ENCODE data around the gene PEMT. TPM values are rescaled to one million over a fixed set of nuclear protein-coding genes. Genes with fewer than 3 reads are reported as not detected.

The PEMT gene
- total and polyA plus RNA-seq, 2 donors (not counting 1 experiment from before 2014, with no cell fraction given): 10.7 to 20.3 TPM

DNA sequence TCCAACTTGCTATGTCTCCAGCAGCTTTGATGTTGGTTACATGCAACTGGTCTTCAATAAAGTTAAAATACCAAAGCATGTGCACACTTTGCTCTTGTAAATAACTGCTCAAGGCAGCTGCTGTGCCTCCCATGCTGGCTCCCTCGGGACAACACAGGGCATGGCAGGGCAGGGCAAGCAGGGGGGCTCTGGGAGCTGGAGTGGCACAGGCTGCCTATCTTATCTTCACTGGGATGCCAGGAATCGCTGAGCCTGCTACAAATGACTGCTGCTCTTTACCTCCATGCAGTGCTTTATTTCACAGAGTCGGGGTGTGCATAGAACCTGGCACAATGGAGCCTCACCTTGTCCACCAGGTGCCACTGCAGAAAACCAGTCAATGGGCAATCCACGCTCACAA lies 21.8 kb downstream of the PEMT start:
- H3K27ac Mint-ChIP-seq: no peak overlapping the region
- no peaks in the 10 kb centered on the region for H3K4me1 Mint-ChIP-seq
- H2AFZ ChIP-seq (ENCODE audit: insufficient read depth, low read depth, low read length, poor library complexity, severe bottlenecking): no peak overlapping the region
- DNase-seq (no peak), ATAC-seq (ENCODE audit: low read depth) (no peak)
- H3K27ac ChIP-seq (ENCODE audit: low read length in 2 of 2): no peak overlapping the region
- ChIA-PET CTCF (interaction anchor here (0.9 to 1.2 kb wide), 2 partner anchors 44 to 73 kb away, joined by 3 read pairs; no protein-coding TSS in a partner anchor), POLR2A (no interaction called here)
- no peaks in the 10 kb centered on the region for H3K9me3 Mint-ChIP-seq (ENCODE audit: insufficient read depth)
- no peak for TF ChIP-seq EZH2 (IDR thresholded peaks at IDR 0.05; ENCODE audit: borderline replicate concordance, insufficient read depth, low read depth, low read length, poor library complexity, severe bottlenecking)
- TF ChIP-seq, protein P1, sequence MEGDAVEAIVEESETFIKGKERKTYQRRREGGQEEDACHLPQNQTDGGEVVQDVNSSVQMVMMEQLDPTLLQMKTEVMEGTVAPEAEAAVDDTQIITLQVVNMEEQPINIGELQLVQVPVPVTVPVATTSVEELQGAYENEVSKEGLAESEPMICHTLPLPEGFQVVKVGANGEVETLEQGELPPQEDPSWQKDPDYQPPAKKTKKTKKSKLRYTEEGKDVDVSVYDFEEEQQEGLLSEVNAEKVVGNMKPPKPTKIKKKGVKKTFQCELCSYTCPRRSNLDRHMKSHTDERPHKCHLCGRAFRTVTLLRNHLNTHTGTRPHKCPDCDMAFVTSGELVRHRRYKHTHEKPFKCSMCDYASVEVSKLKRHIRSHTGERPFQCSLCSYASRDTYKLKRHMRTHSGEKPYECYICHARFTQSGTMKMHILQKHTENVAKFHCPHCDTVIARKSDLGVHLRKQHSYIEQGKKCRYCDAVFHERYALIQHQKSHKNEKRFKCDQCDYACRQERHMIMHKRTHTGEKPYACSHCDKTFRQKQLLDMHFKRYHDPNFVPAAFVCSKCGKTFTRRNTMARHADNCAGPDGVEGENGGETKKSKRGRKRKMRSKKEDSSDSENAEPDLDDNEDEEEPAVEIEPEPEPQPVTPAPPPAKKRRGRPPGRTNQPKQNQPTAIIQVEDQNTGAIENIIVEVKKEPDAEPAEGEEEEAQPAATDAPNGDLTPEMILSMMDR (IDR thresholded peaks at IDR 0.05): no peak
- 94% methylated on average over 4 of the region's 4 CpGs for WGBS (ENCODE audit: insufficient coverage)
- no peak overlapping the region for H3K9ac ChIP-seq (ENCODE audit: low read length)
- H3K4me3 Mint-ChIP-seq: no peak overlapping the region
- no peaks in the 10 kb centered on the region for H3K36me3 ChIP-seq (replicated peaks in 1 of 2; ENCODE audit: control extremely low read depth in 1 of 2, control insufficient read depth in 1 of 2, extremely low read depth in 1 of 2, insufficient read depth in 2 of 2, low read length in 1 of 2)
- H3K9me3 ChIP-seq (ENCODE audit: control extremely low read depth in 1 of 3, control insufficient read depth in 2 of 3, insufficient read depth in 1 of 3, low read length in 2 of 3): no peaks in the 10 kb centered on the region
- H4K20me1 ChIP-seq (ENCODE audit: control insufficient read depth, insufficient read depth, low read length, poor library complexity, severe bottlenecking): no peaks in the 10 kb centered on the region
- intact Hi-C loops (cut with micrococcal nuclease): loop anchor here (2.0 kb wide), 1 partner anchor 73 kb away; the partner anchor contains the start of gene RASD1
- H3K4me2 ChIP-seq (replicated peaks; ENCODE audit: low read depth, low read length, poor library complexity, severe bottlenecking): no peak overlapping the region
- H3K4me1 ChIP-seq (ENCODE audit: control insufficient read depth in 2 of 2, insufficient read depth in 2 of 2, low read length in 2 of 2): no peaks in the 10 kb centered on the region
- H3K27me3 Mint-ChIP-seq: no peaks in the 10 kb centered on the region
- no peaks in the 10 kb centered on the region for H3K79me2 ChIP-seq (ENCODE audit: control insufficient read depth, insufficient read depth, low read length)
- no peaks in the 10 kb centered on the region for H3K27me3 ChIP-seq (replicated peaks in 1 of 4; ENCODE audit: control extremely low read depth in 1 of 4, control insufficient read depth in 3 of 4, insufficient read depth in 4 of 4, low read length in 3 of 4)
- no peak overlapping the region for H3K4me3 ChIP-seq (ENCODE audit: control extremely low read depth in 1 of 5, extremely low read depth in 1 of 5, insufficient read depth in 1 of 5, low read depth in 2 of 5, low read length in 4 of 5)

DNA sequence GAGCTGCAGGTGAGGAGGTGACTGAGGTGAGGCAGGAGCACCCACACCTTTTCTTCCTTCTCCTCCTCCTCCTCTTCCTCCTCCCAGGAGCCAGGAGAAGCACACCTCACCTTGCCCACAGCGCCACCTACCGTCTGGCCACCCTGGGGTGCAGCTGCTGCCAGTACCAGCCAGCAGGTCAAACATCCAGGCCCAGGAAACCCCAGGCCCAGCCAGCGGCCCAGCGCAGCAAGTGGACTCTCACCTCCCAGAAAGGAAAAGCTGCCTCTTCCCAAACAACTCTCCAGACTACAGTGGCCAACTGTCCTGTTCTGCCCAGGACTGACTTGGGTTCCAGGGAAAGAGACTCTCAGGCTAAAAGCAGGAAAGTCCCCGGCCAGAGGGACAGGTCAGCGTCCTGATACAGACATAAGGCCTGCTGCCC lies 22.7 kb downstream of the PEMT start:
- Mint-ChIP-seq H3K27ac (no peak overlapping the region), H3K27me3 (no peaks in the 10 kb centered on the region), H3K4me1 (no peaks in the 10 kb centered on the region), H3K9me3 (ENCODE audit: insufficient read depth) (no peaks in the 10 kb centered on the region), H3K4me3 (no peak overlapping the region)
- TF ChIP-seq, protein P1 (IDR thresholded peaks at IDR 0.05): peak; percentile 45
- TF ChIP-seq EZH2 (IDR thresholded peaks at IDR 0.05; ENCODE audit: borderline replicate concordance, insufficient read depth, low read depth, low read length, poor library complexity, severe bottlenecking): no peak
- intact Hi-C loops (cut with micrococcal nuclease): loop anchor here (2.0 kb wide), 1 partner anchor 72 kb away; the partner anchor contains the start of gene RASD1
- no peaks in the 10 kb centered on the region for H4K20me1 ChIP-seq (ENCODE audit: control insufficient read depth, insufficient read depth, low read length, poor library complexity, severe bottlenecking)
- ChIA-PET CTCF (interaction anchor here (1.2 to 1.5 kb wide), 3 partner anchors 72 to 213 kb away, joined by 3 to 7 read pairs (median 4); no protein-coding TSS in a partner anchor), POLR2A (no interaction called here)
- peak; percentile 30 for DNase-seq
- H3K4me1 ChIP-seq (ENCODE audit: control insufficient read depth in 2 of 2, insufficient read depth in 2 of 2, low read length in 2 of 2): no peaks in the 10 kb centered on the region
- H3K27ac ChIP-seq (ENCODE audit: low read length in 2 of 2): no peak overlapping the region
- H3K79me2 ChIP-seq (ENCODE audit: control insufficient read depth, insufficient read depth, low read length): no peaks in the 10 kb centered on the region
- no peak overlapping the region for H3K4me2 ChIP-seq (replicated peaks; ENCODE audit: low read depth, low read length, poor library complexity, severe bottlenecking)
- no peak overlapping the region for H3K4me3 ChIP-seq (ENCODE audit: control extremely low read depth in 1 of 5, extremely low read depth in 1 of 5, insufficient read depth in 1 of 5, low read depth in 2 of 5, low read length in 4 of 5)
- H3K27me3 ChIP-seq (replicated peaks in 1 of 4; ENCODE audit: control extremely low read depth in 1 of 4, control insufficient read depth in 3 of 4, insufficient read depth in 4 of 4, low read length in 3 of 4): no peaks in the 10 kb centered on the region
- no peak overlapping the region for H2AFZ ChIP-seq (ENCODE audit: insufficient read depth, low read depth, low read length, poor library complexity, severe bottlenecking)
- H3K36me3 ChIP-seq (replicated peaks in 1 of 2; ENCODE audit: control extremely low read depth in 1 of 2, control insufficient read depth in 1 of 2, extremely low read depth in 1 of 2, insufficient read depth in 2 of 2, low read length in 1 of 2): no peaks in the 10 kb centered on the region
- WGBS (ENCODE audit: insufficient coverage): 67% methylated on average over 6 of the region's 6 CpGs
- H3K9ac ChIP-seq (ENCODE audit: low read length): no peak overlapping the region
- no peaks in the 10 kb centered on the region for H3K9me3 ChIP-seq (ENCODE audit: control extremely low read depth in 1 of 3, control insufficient read depth in 2 of 3, insufficient read depth in 1 of 3, low read length in 2 of 3)
- no peak for ATAC-seq (ENCODE audit: low read depth)
